ENCODE data around the gene DCBLD1. TPM values are rescaled to one million over a fixed set of nuclear protein-coding genes. Genes with fewer than 3 reads are reported as not detected.

DCBLD1 gene
- total RNA-seq, 2 experiments from 2014 or later = 0.08 TPM; not detected in 1

GRCh38 chr6:117546674-117547073, 64.2 kb downstream of the DCBLD1 start:
- H3K4me3 ChIP-seq (ENCODE audit: low read depth, low read length, poor library complexity, severe bottlenecking) = no peak overlapping the region
- no peaks in the 10 kb centered on the region for H3K9me3 ChIP-seq (ENCODE audit: low read length)
- no peaks in the 10 kb centered on the region for H4K20me1 ChIP-seq (ENCODE audit: insufficient read depth, low read length)
- CTCF ChIA-PET (ENCODE audit: unreplicated experiment) = no interaction called here
- H3K4me1 ChIP-seq (ENCODE audit: insufficient read depth, low read length, poor library complexity, severe bottlenecking) = no peaks in the 10 kb centered on the region
- H3K9me2 ChIP-seq (ENCODE audit: insufficient read depth, low read length) = no peaks in the 10 kb centered on the region
- H3K79me2 ChIP-seq (ENCODE audit: insufficient read depth, low read depth, low read length) = no peaks in the 10 kb centered on the region
- H3K36me3 ChIP-seq (ENCODE audit: insufficient read depth, low read length) = no peaks in the 10 kb centered on the region
- no peak overlapping the region for H2AFZ ChIP-seq (ENCODE audit: low read length)
- no peak overlapping the region for H3K4me2 ChIP-seq (ENCODE audit: low read length)
- TF ChIP-seq EZH2phosphoT487 (IDR thresholded peaks at IDR 0.05; ENCODE audit: borderline replicate concordance, low read depth, low read length) (no peak), CTCF (conservative IDR thresholded peaks at IDR 0.05; ENCODE audit: low read length) (no peak)
- no peak overlapping the region for H3K27ac ChIP-seq (ENCODE audit: low read depth, low read length, poor library complexity, severe bottlenecking)
- intact Hi-C loops (cut with micrococcal nuclease; ENCODE audit: unreplicated experiment) = no loop called here
- BruUV-seq (replicated peaks) = no TSS peak
- DNase-seq (ENCODE audit: low spot score) = no peak
- POLR2A ChIA-PET = interaction anchor here (1.3 kb wide), 1 partner anchor 12 kb away, joined by 3 read pairs; no protein-coding TSS in a partner anchor

- Histone ChIP-seq H3K9me2 (ENCODE audit: insufficient read depth, low read length) (no peaks in the 10 kb centered on the region), H4K20me1 (ENCODE audit: insufficient read depth, low read length) (no peaks in the 10 kb centered on the region), H3K27ac (ENCODE audit: low read depth, low read length, poor library complexity, severe bottlenecking) (no peak overlapping the region), H2AFZ (ENCODE audit: low read length) (no peak overlapping the region; the same call in 1 of the 2 replicates), H3K4me2 (ENCODE audit: low read length) (no peak overlapping the region), H3K4me3 (ENCODE audit: low read depth, low read length, poor library complexity, severe bottlenecking) (no peak overlapping the region), H3K9me3 (ENCODE audit: low read length) (no peaks in the 10 kb centered on the region), H3K79me2 (ENCODE audit: insufficient read depth, low read depth, low read length) (no peaks in the 10 kb centered on the region), H3K4me1 (ENCODE audit: insufficient read depth, low read length, poor library complexity, severe bottlenecking) (no peaks in the 10 kb centered on the region), H3K36me3 (ENCODE audit: insufficient read depth, low read length) (no peaks in the 10 kb centered on the region)
- TF ChIP-seq CTCF (conservative IDR thresholded peaks at IDR 0.05; ENCODE audit: low read length) = no peak
- TF ChIP-seq EZH2phosphoT487 (IDR thresholded peaks at IDR 0.05; ENCODE audit: borderline replicate concordance, low read depth, low read length) = no peak
- CTCF ChIA-PET (ENCODE audit: unreplicated experiment) = no interaction called here
- BruUV-seq (replicated peaks) = no TSS peak
- DNase-seq (ENCODE audit: low spot score) = no peak
- intact Hi-C loops (cut with micrococcal nuclease; ENCODE audit: unreplicated experiment) = no loop called here
- POLR2A ChIA-PET = no interaction called here
Measured at GRCh38 chr6:117547688-117548621, 65.5 kb downstream of the DCBLD1 start.

- no peak overlapping the region for H3K4me3 ChIP-seq (ENCODE audit: low read depth, low read length, poor library complexity, severe bottlenecking)
- POLR2A ChIA-PET = no interaction called here
- no peaks in the 10 kb centered on the region for H3K36me3 ChIP-seq (ENCODE audit: insufficient read depth, low read length)
- H2AFZ ChIP-seq (ENCODE audit: low read length) = no peak overlapping the region
- BruUV-seq (replicated peaks) = no TSS peak
- CTCF ChIA-PET (ENCODE audit: unreplicated experiment) = no interaction called here
- H3K79me2 ChIP-seq (ENCODE audit: insufficient read depth, low read depth, low read length) = no peaks in the 10 kb centered on the region
- intact Hi-C loops (cut with micrococcal nuclease; ENCODE audit: unreplicated experiment) = no loop called here
- no peaks in the 10 kb centered on the region for H4K20me1 ChIP-seq (ENCODE audit: insufficient read depth, low read length)
- no peaks in the 10 kb centered on the region for H3K9me2 ChIP-seq (ENCODE audit: insufficient read depth, low read length)
- no peak overlapping the region for H3K27ac ChIP-seq (ENCODE audit: low read depth, low read length, poor library complexity, severe bottlenecking)
- DNase-seq (ENCODE audit: low spot score) = no peak
- H3K9me3 ChIP-seq (ENCODE audit: low read length) = no peaks in the 10 kb centered on the region
- no peak for TF ChIP-seq CTCF (conservative IDR thresholded peaks at IDR 0.05; ENCODE audit: low read length)
- no peak for TF ChIP-seq EZH2phosphoT487 (IDR thresholded peaks at IDR 0.05; ENCODE audit: borderline replicate concordance, low read depth, low read length)
- H3K4me2 ChIP-seq (ENCODE audit: low read length) = no peak overlapping the region
- no peaks in the 10 kb centered on the region for H3K4me1 ChIP-seq (ENCODE audit: insufficient read depth, low read length, poor library complexity, severe bottlenecking)
Measured at GRCh38 chr6:117548797-117549301, 66.4 kb downstream of the DCBLD1 start.
